Stimulated activated CD4-positive, alpha-beta T cell treated with anti-CD3 and anti-CD28 coated beads, Interleukin-15, amount 100 ng/mL, for 1 hour (primary cell): ENCODE data around the gene CNPY3.

Source experiments
- DNase-seq, 2 donors: peaks; one replicate each; pipeline ENCODE4 v3.0.0-alpha.2; 2020; ENCODE audit warnings: low read depth in 1 of 2, low spot score in 1 of 2

CNPY3 gene

GRCh38 chr6:42958125-42958524 lies 28.8 kb downstream of the CNPY3 start:
- no peak for DNase-seq

GRCh38 chr6:42959917-42960242 lies 30.6 kb downstream of the CNPY3 start:
- DNase-seq, result no peak

GRCh38 chr6:42960243-42961019 lies 31.2 kb downstream of the CNPY3 start, which contains the start of gene GNMT:
TSS of gene GNMT (plus strand) at chr6:42960754. CDS start at chr6:42960768, 14 bp downstream.
- no peak for DNase-seq

- DNase-seq, result no peak
These were observed 31.8 kb downstream of the CNPY3 start for GRCh38 chr6:42961020-42961470.

- no peak for DNase-seq
These were observed 32.8 kb downstream of the CNPY3 start for GRCh38 chr6:42962096-42962495.

- no peak for DNase-seq
These were observed 33.4 kb downstream of the CNPY3 start for GRCh38 chr6:42962502-42963178.

GRCh38 chr6:42963179-42963854 lies 34.0 kb downstream of the CNPY3 start:
- no peak for DNase-seq

- no peak for DNase-seq
These were observed 34.8 kb downstream of the CNPY3 start for GRCh38 chr6:42963855-42964605.

GRCh38 chr6:42966571-42966970 lies 37.3 kb downstream of the CNPY3 start:
- no peak for DNase-seq

GRCh38 chr6:42967228-42967627 lies 37.9 kb downstream of the CNPY3 start:
- DNase-seq, result no peak

- no peak for DNase-seq
These were observed 38.9 kb downstream of the CNPY3 start for GRCh38 chr6:42968126-42968701.

GRCh38 chr6:42968783-42969182 lies 39.5 kb downstream of the CNPY3 start:
- no peak for DNase-seq

- no peak for DNase-seq
These were observed 40.2 kb downstream of the CNPY3 start for GRCh38 chr6:42969431-42969830.

GRCh38 chr6:42969934-42970333 lies 40.7 kb downstream of the CNPY3 start:
- no peak for DNase-seq

- no peak for DNase-seq
These were observed 41.8 kb downstream of the CNPY3 start for GRCh38 chr6:42970871-42971612.

GRCh38 chr6:42971746-42972327 lies 42.6 kb downstream of the CNPY3 start:
- no peak for DNase-seq

GRCh38 chr6:42973926-42974325 lies 44.6 kb downstream of the CNPY3 start:
- no peak for DNase-seq

GRCh38 chr6:42974919-42975505 lies 45.7 kb downstream of the CNPY3 start:
- no peak for DNase-seq

GRCh38 chr6:42978487-42978838 lies 49.2 kb downstream of the CNPY3 start:
- no peak for DNase-seq
